Coronary artery (tissue), 2 donors: ENCODE results near the gene SMAD4.
"Not testable (repeated sequence)": the region's sequence is repeated elsewhere in the genome, so short reads cannot be mapped to it uniquely, and the experiment has no call there.

Experiments
- DNase-seq: peaks from one replicate; pipeline ENCODE4 v3.0.0-alpha.2; 2017; ENCODE audit warnings: low spot score
- H3K27ac ChIP-seq, 2 donors: fragments of 200-600 bp; sonication (generic); one replicate each; pipeline ENCODE4 v1.5.1; 2016 to 2019
- H3K4me3 ChIP-seq: fragments of 200-600 bp; sonication (generic); 2 replicates; pipeline ENCODE4 v1.5.1; 2016; ENCODE audit warnings: mild to moderate bottlenecking, moderate library complexity
- TF ChIP-seq, protein P1 (sequence below): fragments of 200-600 bp; sonication (generic); IDR thresholded peaks from one replicate; pipeline ENCODE4 v1.5.1; 2019; ENCODE audit warnings: antibody characterized with exemption

The SMAD4 gene

DNA sequence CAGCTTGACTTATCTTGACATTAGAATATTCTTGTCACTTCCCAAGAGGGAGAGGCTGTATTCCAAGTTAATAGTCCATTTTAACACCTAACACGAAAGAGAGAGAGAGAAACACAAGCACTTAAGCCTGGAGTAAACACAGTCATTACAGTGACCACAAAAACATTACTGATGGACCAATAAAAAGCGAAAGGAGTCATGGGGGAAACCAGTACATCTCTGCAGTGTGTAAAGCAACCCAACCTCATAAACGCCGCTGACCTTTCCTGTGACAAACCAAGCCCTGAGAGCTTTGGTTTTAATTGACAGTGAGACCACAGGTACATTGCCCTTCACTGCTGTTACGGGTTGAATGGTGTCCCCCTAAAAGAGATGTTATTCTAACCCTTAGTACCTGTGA is 78.3 kb downstream of the SMAD4 start:
- Histone ChIP-seq H3K4me3 (no peak overlapping the region), H3K27ac (no peak overlapping the region)
- DNase-seq: no peak
- TF ChIP-seq, protein P1, sequence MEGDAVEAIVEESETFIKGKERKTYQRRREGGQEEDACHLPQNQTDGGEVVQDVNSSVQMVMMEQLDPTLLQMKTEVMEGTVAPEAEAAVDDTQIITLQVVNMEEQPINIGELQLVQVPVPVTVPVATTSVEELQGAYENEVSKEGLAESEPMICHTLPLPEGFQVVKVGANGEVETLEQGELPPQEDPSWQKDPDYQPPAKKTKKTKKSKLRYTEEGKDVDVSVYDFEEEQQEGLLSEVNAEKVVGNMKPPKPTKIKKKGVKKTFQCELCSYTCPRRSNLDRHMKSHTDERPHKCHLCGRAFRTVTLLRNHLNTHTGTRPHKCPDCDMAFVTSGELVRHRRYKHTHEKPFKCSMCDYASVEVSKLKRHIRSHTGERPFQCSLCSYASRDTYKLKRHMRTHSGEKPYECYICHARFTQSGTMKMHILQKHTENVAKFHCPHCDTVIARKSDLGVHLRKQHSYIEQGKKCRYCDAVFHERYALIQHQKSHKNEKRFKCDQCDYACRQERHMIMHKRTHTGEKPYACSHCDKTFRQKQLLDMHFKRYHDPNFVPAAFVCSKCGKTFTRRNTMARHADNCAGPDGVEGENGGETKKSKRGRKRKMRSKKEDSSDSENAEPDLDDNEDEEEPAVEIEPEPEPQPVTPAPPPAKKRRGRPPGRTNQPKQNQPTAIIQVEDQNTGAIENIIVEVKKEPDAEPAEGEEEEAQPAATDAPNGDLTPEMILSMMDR: no peak

DNA sequence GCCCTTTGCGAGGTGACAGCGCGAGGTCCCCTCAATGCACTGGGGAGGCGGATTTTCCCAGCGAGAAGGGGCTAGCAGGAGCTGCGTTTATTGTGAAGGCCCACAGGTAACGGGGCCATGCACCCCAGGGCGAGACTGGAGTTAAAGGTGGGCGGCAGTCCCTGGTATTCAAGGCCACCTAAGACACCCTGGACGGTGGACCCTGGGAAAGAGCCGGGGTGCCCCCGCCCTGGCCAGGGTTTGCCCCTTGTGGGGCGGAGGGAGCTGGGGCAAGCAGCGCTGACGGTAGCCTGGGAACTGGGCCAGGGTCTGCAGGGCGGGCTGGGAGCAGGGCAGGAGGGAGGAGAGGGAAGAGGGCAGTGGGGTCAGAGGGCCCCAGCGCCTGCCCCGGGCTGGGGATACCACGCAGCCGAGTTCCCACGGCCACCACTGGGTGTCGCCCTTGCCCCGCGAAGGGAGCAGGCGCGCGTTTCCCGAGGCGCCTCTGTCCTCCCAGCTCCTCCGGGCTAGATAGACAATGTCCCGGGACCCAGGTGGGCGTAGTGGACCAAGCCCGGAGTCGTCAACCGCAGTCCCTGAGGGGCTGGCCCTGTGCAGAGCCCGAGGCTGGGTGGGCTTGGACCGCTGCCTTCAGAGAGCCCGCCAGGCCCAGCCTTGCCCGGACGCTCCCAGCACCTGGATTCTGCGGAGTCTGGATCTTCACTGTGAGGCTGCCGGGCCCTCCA is 80.2 kb downstream of the SMAD4 start:
- Histone ChIP-seq H3K27ac (no peak overlapping the region), H3K4me3 (no peak overlapping the region)
- TF ChIP-seq, protein P1: peak; percentile 94
- DNase-seq: no peak

DNA sequence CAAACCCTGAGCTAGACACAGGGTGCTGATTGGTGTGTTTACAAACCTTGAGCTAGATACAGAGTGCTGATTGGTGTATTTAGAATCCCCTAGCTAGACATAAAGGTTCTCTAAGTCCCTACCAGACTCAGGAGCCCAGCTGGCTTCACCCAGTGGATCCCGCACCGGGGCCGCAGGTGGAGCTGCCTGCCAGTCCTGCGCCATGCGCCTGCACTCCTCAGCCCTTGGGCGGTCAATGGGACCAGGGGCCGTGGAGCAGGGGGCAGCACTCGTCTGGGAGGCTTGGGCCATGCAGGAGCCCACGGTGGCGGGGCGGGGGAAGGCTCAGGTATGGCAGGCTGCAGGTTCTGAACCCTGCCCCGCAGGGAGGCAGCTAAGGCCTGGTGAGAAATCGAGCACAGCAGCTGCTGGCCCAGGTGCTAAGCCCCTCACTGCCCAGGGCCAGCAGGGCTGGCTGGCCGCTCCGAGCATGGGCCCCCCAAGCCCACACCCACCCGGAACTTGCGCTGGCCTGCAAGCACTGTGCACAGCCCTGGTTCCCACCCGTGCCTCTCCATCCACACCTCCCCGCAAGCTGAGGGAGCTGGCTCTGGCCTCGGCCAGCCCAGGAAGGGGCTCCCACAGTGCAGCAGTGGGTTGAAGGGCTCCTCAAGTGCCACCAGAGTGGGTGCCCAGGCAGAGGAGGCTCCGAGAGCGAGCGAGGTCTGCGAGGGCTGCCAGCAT is 81.8 kb downstream of the SMAD4 start:
- not testable (repeated sequence) for DNase-seq, H3K4me3 ChIP-seq, H3K27ac ChIP-seq

DNA sequence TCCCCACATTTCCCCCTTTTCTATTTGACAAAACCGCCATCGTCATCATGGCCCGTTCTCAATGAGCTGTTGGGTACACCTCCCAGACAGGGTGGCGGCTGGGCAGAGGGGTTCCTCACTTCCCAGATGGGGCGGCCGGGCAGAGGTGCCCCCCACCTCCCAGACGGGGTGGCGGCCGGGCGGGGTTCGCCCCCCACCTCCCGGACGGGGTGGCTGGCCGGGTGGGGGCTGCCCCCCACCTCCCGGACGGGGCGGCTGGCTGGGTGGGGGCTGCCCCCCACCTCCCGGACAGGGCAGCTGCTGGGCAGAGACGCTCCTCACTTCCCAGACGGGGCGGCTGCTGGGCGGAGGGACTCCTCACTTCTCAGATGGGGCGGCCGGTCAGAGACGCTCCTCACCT is 87.0 kb downstream of the SMAD4 start:
- not testable (repeated sequence) for H3K27ac ChIP-seq, H3K4me3 ChIP-seq, DNase-seq

DNA sequence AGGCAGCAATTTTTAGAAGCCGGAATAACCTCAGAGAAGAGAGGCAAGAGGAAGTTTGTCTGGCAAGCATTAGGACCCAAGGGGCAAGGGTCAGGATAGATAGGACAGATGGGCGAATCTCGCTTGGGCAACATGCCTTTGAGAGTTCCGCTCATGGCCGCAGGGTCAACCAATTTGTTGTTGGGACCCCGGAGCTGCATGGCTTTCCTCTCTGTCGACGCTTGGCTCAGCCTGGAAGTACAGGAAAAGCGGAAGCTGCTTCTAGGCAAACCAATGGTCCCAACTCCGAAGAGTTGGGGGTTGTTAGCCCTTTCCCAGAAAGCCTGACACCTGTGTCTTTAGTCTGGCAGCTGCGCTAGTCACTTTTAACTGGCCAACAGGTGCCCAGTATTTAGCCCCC is 89.5 kb downstream of the SMAD4 start:
- H3K4me3 ChIP-seq, H3K27ac ChIP-seq, DNase-seq: not testable (repeated sequence)

DNA sequence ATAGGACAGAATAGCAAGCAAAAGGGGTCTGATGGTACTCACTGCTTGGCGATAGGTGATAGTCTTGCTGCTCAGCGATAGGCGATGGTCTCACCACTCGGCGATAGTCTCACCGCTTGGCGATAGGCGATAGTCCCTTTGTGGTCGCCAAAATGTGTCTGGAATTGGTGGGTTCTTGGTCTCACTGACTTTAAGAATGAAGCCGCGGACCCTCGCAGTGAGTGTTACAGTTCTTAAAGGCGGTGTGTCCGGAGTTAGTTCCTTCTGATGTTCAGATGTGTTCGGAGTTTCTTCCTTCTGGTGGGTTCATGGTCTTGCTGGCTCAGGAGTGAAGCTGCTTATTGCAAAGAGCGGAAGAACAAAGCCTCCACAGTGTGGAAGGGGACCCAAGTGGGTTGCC is 90.0 kb downstream of the SMAD4 start:
- not testable (repeated sequence) for H3K27ac ChIP-seq, H3K4me3 ChIP-seq, DNase-seq

DNA sequence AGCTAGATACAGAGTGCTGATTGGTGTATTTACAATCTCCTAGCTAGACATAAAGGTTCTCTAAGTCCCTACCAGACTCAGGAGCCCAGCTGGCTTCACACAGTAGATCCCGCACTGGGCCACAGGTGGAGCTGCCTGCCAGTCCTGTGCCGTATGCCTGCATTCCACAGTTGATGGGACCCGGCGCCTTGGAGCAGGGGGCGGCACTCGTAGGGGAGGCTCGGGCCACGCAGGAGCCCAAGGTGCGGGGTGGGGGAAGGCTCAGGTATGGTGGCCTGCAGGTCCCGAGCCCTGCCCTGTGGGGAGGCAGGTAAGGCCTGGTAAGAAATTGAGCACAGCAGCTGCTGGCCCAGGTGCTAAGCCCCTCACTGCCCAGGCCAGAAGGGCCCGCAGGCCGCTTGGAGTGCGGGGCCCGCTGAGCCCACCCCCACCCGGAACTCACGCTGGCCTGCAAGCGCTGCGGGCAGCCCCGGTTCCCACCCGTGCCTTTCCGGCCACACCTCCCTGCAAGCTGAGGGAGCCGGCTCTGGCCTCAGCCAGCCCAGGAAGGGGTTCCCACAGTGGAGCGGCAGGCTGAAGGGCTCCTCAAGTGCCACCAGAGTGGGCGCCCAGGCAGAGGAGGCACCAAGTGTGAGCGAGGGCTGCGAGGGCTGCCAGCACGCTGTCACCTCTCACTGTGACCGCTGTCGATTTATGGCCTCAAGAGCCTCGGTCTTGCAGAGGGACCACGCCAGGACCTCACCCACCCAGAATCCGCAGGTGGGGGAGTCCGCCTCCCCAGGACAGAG is 91.0 kb downstream of the SMAD4 start:
- DNase-seq: no peak
- TF ChIP-seq, protein P1: no peak
- no peak overlapping the region for H3K4me3 ChIP-seq
- no peak overlapping the region for H3K27ac ChIP-seq

DNA sequence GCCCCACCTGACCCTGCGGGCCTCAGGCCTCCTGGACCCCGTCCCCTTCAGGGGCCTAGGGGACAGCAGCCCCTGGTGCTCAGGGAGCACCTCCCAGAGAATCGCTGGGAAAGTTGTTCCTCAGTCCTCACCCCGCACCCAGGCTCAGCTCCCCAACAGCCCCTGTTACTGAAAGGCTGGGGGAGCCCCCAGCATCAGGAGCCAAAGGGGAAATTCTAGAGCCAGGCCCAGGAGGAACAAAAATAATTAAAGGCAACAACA is 91.5 kb downstream of the SMAD4 start:
- H3K4me3 ChIP-seq: no peak overlapping the region
- no peak overlapping the region for H3K27ac ChIP-seq
- no peak for DNase-seq
- TF ChIP-seq, protein P1: no peak
